MM.1S (cell line): Measurements from ENCODE around the gene COL6A1.

Source experiments
- DNase-seq: peaks from one replicate; pipeline ENCODE4 v3.0.0-alpha.2; 2015
- H2AFZ ChIP-seq: fragments of 300-600 bp; sonication (generic); 2 replicates; pipeline ENCODE4 v1.6.0; 2016; ENCODE audit warnings: antibody characterized with exemption, low read length
- H3F3A ChIP-seq: fragments of 300-600 bp; sonication (generic); 2 replicates; pipeline ENCODE4 v1.6.1; 2016; ENCODE audit warnings: mild to moderate bottlenecking, antibody characterized with exemption, low read length, moderate library complexity, mixed read lengths; ENCODE audit not compliant: insufficient read depth
- H3K27ac ChIP-seq: fragments of 300-600 bp; sonication (generic); 2 replicates; pipeline ENCODE4 v1.5.1; 2016; ENCODE audit warnings: mild to moderate bottlenecking, low read length
- H3K27me3 ChIP-seq: fragments of 300-600 bp; sonication (generic); replicated peaks from 2 replicates; pipeline ENCODE4 v1.6.0; 2016; ENCODE audit warnings: low read length; ENCODE audit not compliant: insufficient read depth
- H3K36me3 ChIP-seq: fragments of 300-600 bp; sonication (generic); replicated peaks from 2 replicates; pipeline ENCODE4 v1.6.1; 2016; ENCODE audit warnings: mild to moderate bottlenecking, low read length, mixed read lengths; ENCODE audit not compliant: insufficient read depth
- H3K4me1 ChIP-seq: fragments of 300-600 bp; sonication (generic); 2 replicates; pipeline ENCODE4 v1.6.1; 2016; ENCODE audit warnings: low read length, mixed read lengths
- H3K4me2 ChIP-seq: fragments of 300-600 bp; sonication (generic); 2 replicates; pipeline ENCODE4 v1.6.0; 2016; ENCODE audit warnings: low read depth, low read length
- H3K4me3 ChIP-seq: fragments of 300-600 bp; sonication (generic); 2 replicates; pipeline ENCODE4 v1.5.1; 2016; ENCODE audit warnings: low read length, mixed read lengths
- H3K79me2 ChIP-seq: fragments of 300-600 bp; sonication (generic); 2 replicates; pipeline ENCODE4 v1.6.1; 2016; ENCODE audit warnings: mixed run types, low read length, mixed read lengths
- H3K9ac ChIP-seq: fragments of 300-600 bp; sonication (generic); 2 replicates; pipeline ENCODE4 v1.6.1; 2016; ENCODE audit warnings: low read length, mixed read lengths
- H3K9me2 ChIP-seq: fragments of 300-600 bp; sonication (generic); replicated peaks from 2 replicates; pipeline ENCODE4 v1.6.1; 2016; ENCODE audit warnings: mild to moderate bottlenecking, low read length, mixed read lengths; ENCODE audit not compliant: insufficient read depth
- H3K9me3 ChIP-seq: fragments of 300-600 bp; sonication (generic); replicated peaks from 2 replicates; pipeline ENCODE4 v1.6.1; 2016; ENCODE audit warnings: mild to moderate bottlenecking, low read length, mixed read lengths; ENCODE audit not compliant: insufficient read depth
- H4K20me1 ChIP-seq: fragments of 300-600 bp; sonication (generic); 2 replicates; pipeline ENCODE4 v1.6.1; 2016; ENCODE audit warnings: mild to moderate bottlenecking, low read length, moderate library complexity, mixed read lengths; ENCODE audit not compliant: insufficient read depth
- EZH2 ChIP-seq: fragments of 300-600 bp; sonication (generic); optimal IDR thresholded peaks from 2 replicates; pipeline ENCODE3; 2017; ENCODE audit warnings: low read depth, mild to moderate bottlenecking, antibody characterized with exemption, low read length, mixed read lengths
- EZH2phosphoT487 ChIP-seq: fragments of 300-600 bp; sonication (generic); IDR thresholded peaks from 2 replicates; pipeline ENCODE4 v1.6.1; 2018; ENCODE audit warnings: antibody characterized with exemption, low read length
- TF ChIP-seq, protein P1 (sequence below): fragments of 300-600 bp; sonication (generic); IDR thresholded peaks from 2 replicates; pipeline ENCODE4 v1.5.1; 2016; ENCODE audit warnings: antibody characterized with exemption, low read length, mixed read lengths

Gene COL6A1

DNA sequence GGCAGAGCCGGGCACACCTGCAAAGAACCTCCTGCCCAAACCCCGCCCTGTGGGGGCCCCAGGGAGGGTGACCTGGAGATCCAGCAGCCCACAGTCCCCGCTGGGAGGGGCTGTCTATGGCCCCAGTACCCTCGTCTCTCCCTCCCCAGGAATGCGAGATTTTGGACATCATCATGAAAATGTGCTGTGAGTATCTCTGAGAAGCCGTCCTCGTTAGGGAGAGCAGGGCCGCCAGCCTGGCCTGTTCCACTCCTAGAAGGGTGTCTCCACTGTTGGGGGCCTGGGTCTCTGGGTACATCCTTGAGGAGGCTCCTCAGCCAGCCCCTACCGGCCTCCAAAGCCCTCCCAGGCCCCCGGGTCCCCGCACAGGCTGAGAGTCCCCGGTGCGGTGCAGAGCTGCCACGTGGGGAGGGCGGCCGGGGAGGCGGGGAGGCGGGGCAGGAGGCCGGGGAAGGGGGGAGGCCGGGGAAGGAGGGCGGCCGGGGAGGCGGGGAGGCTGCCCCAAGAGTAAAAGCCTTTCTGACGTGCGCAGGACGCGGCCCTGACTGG is 18.7 kb downstream of the COL6A1 start:
- Histone ChIP-seq H3K4me3 (no peak overlapping the region), H4K20me1 (no peaks in the 10 kb centered on the region), H3K9me3 (no peaks in the 10 kb centered on the region), H3K9ac (no peak overlapping the region), H3F3A (no peaks in the 10 kb centered on the region), H3K36me3 (no peaks in the 10 kb centered on the region), H3K4me1 (no peaks in the 10 kb centered on the region), H3K9me2 (no peaks in the 10 kb centered on the region), H3K27me3 (peaks cover 94% of the 10 kb centered on the region), H2AFZ (no peak overlapping the region), H3K27ac (no peak overlapping the region), H3K4me2 (no peak overlapping the region), H3K79me2 (no peaks in the 10 kb centered on the region)
- TF ChIP-seq EZH2 (no peak), EZH2phosphoT487 (no peak)
- TF ChIP-seq, protein P1, sequence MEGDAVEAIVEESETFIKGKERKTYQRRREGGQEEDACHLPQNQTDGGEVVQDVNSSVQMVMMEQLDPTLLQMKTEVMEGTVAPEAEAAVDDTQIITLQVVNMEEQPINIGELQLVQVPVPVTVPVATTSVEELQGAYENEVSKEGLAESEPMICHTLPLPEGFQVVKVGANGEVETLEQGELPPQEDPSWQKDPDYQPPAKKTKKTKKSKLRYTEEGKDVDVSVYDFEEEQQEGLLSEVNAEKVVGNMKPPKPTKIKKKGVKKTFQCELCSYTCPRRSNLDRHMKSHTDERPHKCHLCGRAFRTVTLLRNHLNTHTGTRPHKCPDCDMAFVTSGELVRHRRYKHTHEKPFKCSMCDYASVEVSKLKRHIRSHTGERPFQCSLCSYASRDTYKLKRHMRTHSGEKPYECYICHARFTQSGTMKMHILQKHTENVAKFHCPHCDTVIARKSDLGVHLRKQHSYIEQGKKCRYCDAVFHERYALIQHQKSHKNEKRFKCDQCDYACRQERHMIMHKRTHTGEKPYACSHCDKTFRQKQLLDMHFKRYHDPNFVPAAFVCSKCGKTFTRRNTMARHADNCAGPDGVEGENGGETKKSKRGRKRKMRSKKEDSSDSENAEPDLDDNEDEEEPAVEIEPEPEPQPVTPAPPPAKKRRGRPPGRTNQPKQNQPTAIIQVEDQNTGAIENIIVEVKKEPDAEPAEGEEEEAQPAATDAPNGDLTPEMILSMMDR: no peak
- no peak for DNase-seq

DNA sequence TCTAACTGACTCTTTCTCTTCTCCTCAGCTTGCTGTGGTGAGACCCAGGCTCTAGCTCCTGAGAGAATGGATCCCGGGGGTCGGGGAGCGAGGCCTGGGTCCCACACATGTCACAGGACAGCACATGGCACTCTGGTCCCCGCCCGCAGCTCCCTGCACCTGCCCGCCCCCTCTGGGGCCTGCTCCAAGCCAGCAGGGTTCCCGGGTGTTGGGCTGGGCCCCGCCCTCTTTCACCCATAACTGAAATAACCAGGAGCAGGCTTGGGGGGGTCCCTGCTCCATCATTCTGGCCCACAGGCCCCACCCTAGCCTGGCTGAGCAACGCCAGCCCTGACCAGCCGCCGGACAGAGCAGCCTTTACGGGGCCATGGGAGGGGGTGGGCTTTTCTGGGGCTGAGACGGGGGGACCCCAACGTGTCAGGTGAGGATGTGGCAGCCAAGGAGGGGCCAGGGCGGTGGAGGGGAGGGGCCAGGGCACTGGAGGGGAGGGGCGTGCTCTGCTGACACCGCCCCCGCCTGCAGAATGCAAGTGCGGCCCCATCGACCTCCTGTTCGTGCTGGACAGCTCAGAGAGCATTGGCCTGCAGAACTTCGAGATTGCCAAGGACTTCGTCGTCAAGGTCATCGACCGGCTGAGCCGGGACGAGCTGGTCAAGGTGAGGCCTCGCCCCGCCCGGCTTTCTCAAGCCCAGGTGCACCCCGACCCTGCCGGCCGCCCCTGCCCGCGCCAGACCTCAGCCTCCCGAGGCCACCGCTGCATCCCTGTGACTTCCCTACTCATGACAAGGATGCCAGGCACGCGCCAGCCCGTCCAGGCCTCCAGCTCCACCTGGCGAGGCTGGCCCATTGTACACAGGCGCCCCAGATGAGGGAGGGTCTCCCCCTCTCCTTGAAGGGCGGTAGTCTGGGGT is 19.4 kb downstream of the COL6A1 start:
- no peaks in the 10 kb centered on the region for H3K36me3 ChIP-seq
- no peaks in the 10 kb centered on the region for H3F3A ChIP-seq
- H3K4me2 ChIP-seq: no peak overlapping the region
- no peak overlapping the region for H3K27ac ChIP-seq
- H3K9me2 ChIP-seq: no peaks in the 10 kb centered on the region
- peaks cover 89% of the 10 kb centered on the region for H3K27me3 ChIP-seq
- H3K4me3 ChIP-seq: no peak overlapping the region
- H3K9me3 ChIP-seq: no peaks in the 10 kb centered on the region
- H3K4me1 ChIP-seq: no peaks in the 10 kb centered on the region
- TF ChIP-seq EZH2phosphoT487: no peak
- TF ChIP-seq EZH2: no peak
- TF ChIP-seq, protein P1: no peak
- H3K9ac ChIP-seq: no peak overlapping the region
- H4K20me1 ChIP-seq: no peaks in the 10 kb centered on the region
- H2AFZ ChIP-seq: no peak overlapping the region
- no peak for DNase-seq
- H3K79me2 ChIP-seq: no peaks in the 10 kb centered on the region

DNA sequence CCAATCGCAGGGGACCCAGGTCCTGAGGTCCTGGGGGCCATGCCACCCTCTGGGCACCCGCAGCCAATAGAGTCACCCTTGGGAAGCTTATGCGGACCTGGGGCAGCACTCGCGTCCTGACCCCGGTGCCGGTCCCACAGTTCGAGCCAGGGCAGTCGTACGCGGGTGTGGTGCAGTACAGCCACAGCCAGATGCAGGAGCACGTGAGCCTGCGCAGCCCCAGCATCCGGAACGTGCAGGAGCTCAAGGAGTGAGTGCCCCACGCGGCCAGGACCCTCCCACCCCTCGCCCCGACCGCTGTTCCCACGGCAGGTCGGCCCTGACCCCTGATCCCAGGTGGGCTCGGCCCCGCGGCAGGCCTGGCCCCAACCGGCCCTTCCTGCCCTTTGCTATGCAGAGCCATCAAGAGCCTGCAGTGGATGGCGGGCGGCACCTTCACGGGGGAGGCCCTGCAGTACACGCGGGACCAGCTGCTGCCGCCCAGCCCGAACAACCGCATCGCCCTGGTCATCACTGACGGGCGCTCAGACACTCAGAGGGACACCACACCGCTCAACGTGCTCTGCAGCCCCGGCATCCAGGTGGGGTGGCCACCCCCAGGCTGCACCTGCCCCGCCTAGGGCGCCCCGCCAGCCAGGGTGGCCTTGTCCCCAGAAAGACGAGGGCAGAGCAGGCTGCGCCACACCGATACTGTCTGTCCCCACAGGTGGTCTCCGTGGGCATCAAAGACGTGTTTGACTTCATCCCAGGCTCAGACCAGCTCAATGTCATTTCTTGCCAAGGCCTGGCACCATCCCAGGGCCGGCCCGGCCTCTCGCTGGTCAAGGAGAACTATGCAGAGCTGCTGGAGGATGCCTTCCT is 20.5 kb downstream of the COL6A1 start:
- H3F3A ChIP-seq: no peaks in the 10 kb centered on the region
- H3K36me3 ChIP-seq: no peaks in the 10 kb centered on the region
- no peaks in the 10 kb centered on the region for H3K9me2 ChIP-seq
- H3K27ac ChIP-seq: no peak overlapping the region
- DNase-seq: no peak
- H3K9ac ChIP-seq: no peak overlapping the region
- H4K20me1 ChIP-seq: no peaks in the 10 kb centered on the region
- no peaks in the 10 kb centered on the region for H3K79me2 ChIP-seq
- no peaks in the 10 kb centered on the region for H3K4me1 ChIP-seq
- no peak overlapping the region for H3K4me2 ChIP-seq
- H3K9me3 ChIP-seq: no peaks in the 10 kb centered on the region
- no peak overlapping the region for H3K4me3 ChIP-seq
- TF ChIP-seq EZH2phosphoT487 (no peak), EZH2 (no peak)
- TF ChIP-seq, protein P1: no peak
- H2AFZ ChIP-seq: no peak overlapping the region
- H3K27me3 ChIP-seq: peaks cover 78% of the 10 kb centered on the region
